HCT116 (cell line): ENCODE measurements around the gene FAM50A. TPM values are rescaled to one million over a fixed set of nuclear protein-coding genes. Genes with fewer than 3 reads are reported as not detected.

Experiments used
- ATAC-seq: fragments of 200-7000 bp; cut with Tn5 transposase; 2 replicates; pipeline ENCODE4 v1.9.1; 2020; ENCODE audit warnings: mild to moderate bottlenecking, moderate library complexity
- BruUV-seq: library from RNA; stranded (reverse); fragments of 400-500 nt; replicated peaks from 2 replicates; lab custom pipeline; 2021; lab: Mats Ljungman, UMichigan
- CTCF ChIA-PET: fragments of 300-600 bp; sonication (Branson Sonifier 250); formaldehyde crosslinking; loops from one replicate; lab custom pipeline; 2021; ENCODE audit warnings: antibody characterized with exemption; lab: Charles Lee
- POLR2A ChIA-PET: fragments of 300-600, 350-600 bp; sonication (Branson Sonifier 250); formaldehyde crosslinking; loops from one replicate; lab custom pipeline; 2021; ENCODE audit warnings: antibody characterized with exemption; lab: Charles Lee
- RAD21 ChIA-PET, 2 experiments: fragments of 300-600 bp; sonication (Branson Sonifier 250); formaldehyde crosslinking; loops; one replicate each; lab custom pipeline; 2023; ENCODE audit warnings: low total read pairs in 2 of 2; ENCODE audit not compliant: uncharacterized antibody in 2 of 2, unreplicated experiment in 2 of 2, low non-redundant PET in 1 of 2; lab: Charles Lee
- DNase-seq: peaks from one replicate; pipeline ENCODE4 v3.0.0-alpha.2; 2010; ENCODE audit warnings: low read depth, low spot score
- H2AFZ ChIP-seq: fragments of 200-600 bp; shearing (Covaris generic), sonication (generic); 2 replicates; pipeline ENCODE4 v1.6.1; 2017; ENCODE audit warnings: low read depth, mixed run types, mixed read lengths, antibody characterized with exemption, low read length; ENCODE audit not compliant: poor library complexity, severe bottlenecking
- H3K27ac ChIP-seq: 2 replicates; pipeline ENCODE4 v1.5.1; 2012; ENCODE audit warnings: low read depth, low read length
- H3K27me3 ChIP-seq: fragments of 200-600 bp; sonication (generic); 2 replicates; pipeline ENCODE4 v1.6.1; 2016; ENCODE audit warnings: mixed run types, low read length, mixed read lengths; ENCODE audit not compliant: insufficient read depth
- H3K36me3 ChIP-seq, 2 experiments: fragments of 200-500 bp in 1 of 2; fragments of 200-600 bp in 1 of 2; sonication (Bioruptor generic) in 1 of 2; sonication (generic) in 1 of 2; 2 replicates each; pipeline versions ENCODE4 v1.5.1 to v1.6.1; 2014 to 2016; ENCODE audit warnings: low read length in 2 of 2, inconsistent platforms in 1 of 2, mixed read lengths in 1 of 2, mixed run types in 1 of 2; ENCODE audit not compliant: insufficient read depth in 2 of 2, control insufficient read depth in 1 of 2
- H3K4me1 ChIP-seq, 2 experiments: fragments of 200-600 bp in 1 of 2; sonication (generic) in 1 of 2; 2 replicates each; pipeline versions ENCODE4 v1.5.1 to v1.6.1; 2012 to 2017; ENCODE audit warnings: low read length in 2 of 2, inconsistent platforms in 1 of 2, mild to moderate bottlenecking in 1 of 2, mixed read lengths in 1 of 2, mixed run types in 1 of 2, moderate library complexity in 1 of 2; ENCODE audit not compliant: insufficient read depth in 2 of 2, control insufficient read depth in 1 of 2
- H3K4me2 ChIP-seq: fragments of 200-600 bp; sonication (generic); 2 replicates; pipeline ENCODE4 v1.6.1; 2017; ENCODE audit warnings: mixed run types, low read length, mixed read lengths
- H3K4me3 ChIP-seq, 2 experiments: fragments of 200-600 bp in 1 of 2; sonication (generic) in 1 of 2; replicated peaks in 1 of 2; 2 replicates each; pipeline ENCODE4 v1.5.1; 2011 to 2016; ENCODE audit warnings: low read length in 2 of 2, control low read depth in 1 of 2, low read depth in 1 of 2, mild to moderate bottlenecking in 1 of 2, mixed read lengths in 1 of 2, mixed run types in 1 of 2
- H3K79me2 ChIP-seq: fragments of 200-600 bp; sonication (generic); 2 replicates; pipeline ENCODE4 v1.6.1; 2017; ENCODE audit warnings: mild to moderate bottlenecking, mixed run types, low read length, moderate library complexity, mixed read lengths; ENCODE audit not compliant: insufficient read depth
- H3K9ac ChIP-seq: fragments of 200-600 bp; sonication (generic); 2 replicates; pipeline ENCODE4 v1.6.1; 2016; ENCODE audit warnings: low read length, mixed read lengths
- H3K9me2 ChIP-seq: fragments of 200-600 bp; sonication (generic), shearing (Covaris generic); 2 replicates; pipeline ENCODE4 v1.6.1; 2017; ENCODE audit warnings: mixed run types, mild to moderate bottlenecking, moderate library complexity; ENCODE audit not compliant: insufficient read depth
- H3K9me3 ChIP-seq, 2 experiments: fragments of 200-500 bp in 1 of 2; fragments of 200-600 bp in 1 of 2; sonication (Bioruptor generic) in 1 of 2; sonication (generic) in 1 of 2; 2 replicates each; pipeline ENCODE4 v1.6.1; 2014 to 2017; ENCODE audit warnings: low read length in 2 of 2, mixed read lengths in 2 of 2, inconsistent platforms in 1 of 2, low read depth in 1 of 2, mild to moderate bottlenecking in 1 of 2, mixed run types in 1 of 2, moderate library complexity in 1 of 2; ENCODE audit not compliant: control insufficient read depth in 1 of 2, insufficient read depth in 1 of 2
- H4K20me1 ChIP-seq: fragments of 200-600 bp; sonication (generic), shearing (Covaris generic); 2 replicates; pipeline ENCODE4 v1.6.1; 2017; ENCODE audit warnings: mixed run types, mild to moderate bottlenecking, moderate library complexity; ENCODE audit not compliant: insufficient read depth
- EGR1 ChIP-seq: IDR thresholded peaks from 2 replicates; pipeline ENCODE4 v1.6.1; 2012; ENCODE audit warnings: low read depth
- FOSL1 ChIP-seq: IDR thresholded peaks from 2 replicates; pipeline ENCODE4 v1.6.1; 2012; ENCODE audit warnings: low read depth
- POLR2AphosphoS5 ChIP-seq: IDR thresholded peaks from 2 replicates; pipeline ENCODE4 v1.6.1; 2011; ENCODE audit warnings: mild to moderate bottlenecking, low read depth, low read length, moderate library complexity
- SIN3A ChIP-seq: IDR thresholded peaks from 2 replicates; pipeline ENCODE4 v1.6.1; 2012; ENCODE audit warnings: low read depth
- SP1 ChIP-seq: IDR thresholded peaks from 2 replicates; pipeline ENCODE4 v1.6.1; 2012; ENCODE audit warnings: low read depth
- SRF ChIP-seq: IDR thresholded peaks from 2 replicates; pipeline ENCODE4 v1.6.1; 2012; ENCODE audit warnings: low read depth
- YY1 ChIP-seq: IDR thresholded peaks from 2 replicates; pipeline ENCODE4 v1.6.1; 2011; ENCODE audit warnings: low read length, low read depth, moderate library complexity, mild to moderate bottlenecking; ENCODE audit not compliant: insufficient replicate concordance; ENCODE audit errors: extremely low read depth
- ZFX ChIP-seq: fragments of 450-650 bp; IDR thresholded peaks from 2 replicates; pipeline ENCODE4 v1.6.1; 2017
- intact Hi-C: fragments of 100-400 bp; cut with micrococcal nuclease; formaldehyde crosslinking; loops from 2 replicates; pipeline ENCODE4 v1.10.0; 2022
- total RNA-seq: library from RNA; stranded (reverse); gene quantifications from one replicate; pipeline ENCODE4 v1.2.1, GENCODE V29; 2021; ENCODE audit not compliant: unreplicated experiment

The FAM50A gene
- total RNA-seq, 1 experiment from 2014 or later: 46.5 TPM

- H3K4me1 ChIP-seq: peaks cover 0 to 23% of the 10 kb centered on the region in 2 experiments; a peak in 2 of 4 replicates
- ChIA-PET POLR2A (interaction anchor here (0.6 to 2.5 kb wide), 7 partner anchors 12 to 93 kb away, joined by 3 to 13 read pairs (median 9); partner anchors contain the start of genes DNASE1L1, SLC10A3 and TAFAZZIN), RAD21 (no interaction called here), CTCF (interaction anchor here (1.2 kb wide), 1 partner anchor 24 kb away, joined by 6 read pairs; no protein-coding TSS in a partner anchor)
- ATAC-seq (peak; percentile 71), DNase-seq (no peak)
- TSS peak; percentile 83 for BruUV-seq
- H2AFZ ChIP-seq: no peak overlapping the region
- peak overlapping the region; percentile 85 for H3K4me2 ChIP-seq
- H3K9ac ChIP-seq: peak overlapping the region; percentile 97
- TF ChIP-seq FOSL1 (no peak), EGR1 (no peak), POLR2AphosphoS5 (no peak), SP1 (no peak), ZFX (no peak), SIN3A (no peak), YY1 (no peak), SRF (no peak)
- H3K27ac ChIP-seq: peak overlapping the region; percentile 92
- no peaks in the 10 kb centered on the region for H3K9me2 ChIP-seq
- H4K20me1 ChIP-seq: no peaks in the 10 kb centered on the region
- H3K9me3 ChIP-seq: no peaks in the 10 kb centered on the region
- peaks cover 19% of the 10 kb centered on the region for H3K79me2 ChIP-seq
- intact Hi-C loops: loop anchor here (10.0 kb wide), 1 partner anchor 422 kb away; the partner anchor contains the start of genes HCFC1 and TMEM187
- peaks cover 0 to 27% of the 10 kb centered on the region in 2 experiments; a peak in 1 of 4 replicates for H3K36me3 ChIP-seq
- no peaks in the 10 kb centered on the region for H3K27me3 ChIP-seq
- peak overlapping the region; percentile 84 for H3K4me3 ChIP-seq
Measured at GRCh38 chrX:154396973-154397887, 46.7 kb upstream of the FAM50A start.
